GM23338 (cell line): ENCODE results near the gene MRPL1. TPM values are rescaled to one million over a fixed set of nuclear protein-coding genes. Genes with fewer than 3 reads are reported as not detected.

ENCODE experiments used
- ATAC-seq: fragments of 200-7000 bp; cut with Tn5 transposase; 3 replicates; pipeline ENCODE4 v1.9.1; 2020
- DNase-seq: peaks from one replicate; pipeline ENCODE4 v3.0.0-alpha.2; 2015; ENCODE audit warnings: low spot score
- H2AFZ ChIP-seq: fragments of 200-600 bp; sonication (generic); 2 replicates; pipeline ENCODE4 v1.8.0; 2016; ENCODE audit warnings: antibody characterized with exemption, mild to moderate bottlenecking, moderate library complexity
- H3F3A ChIP-seq: fragments of 200-600 bp; sonication (generic); replicated peaks from 2 replicates; pipeline ENCODE4 v1.8.0; 2017; ENCODE audit warnings: antibody characterized with exemption, mixed run types, low read depth
- H3K27ac ChIP-seq: fragments of 200-600 bp; sonication (generic); 2 replicates; pipeline ENCODE4 v1.6.1; 2016; ENCODE audit warnings: low read depth
- H3K27me3 ChIP-seq: fragments of 200-600 bp; sonication (generic); 2 replicates; pipeline ENCODE4 v1.8.0; 2016; ENCODE audit warnings: mild to moderate bottlenecking, mixed run types, moderate library complexity; ENCODE audit not compliant: insufficient read depth
- H3K36me3 ChIP-seq: fragments of 200-600 bp; sonication (generic); 2 replicates; pipeline ENCODE4 v1.8.0; 2016; ENCODE audit warnings: mild to moderate bottlenecking; ENCODE audit not compliant: insufficient read depth
- H3K4me1 ChIP-seq: fragments of 200-600 bp; sonication (generic); 2 replicates; pipeline ENCODE4 v1.8.0; 2016; ENCODE audit warnings: mild to moderate bottlenecking, moderate library complexity; ENCODE audit not compliant: insufficient read depth
- H3K4me2 ChIP-seq: fragments of 200-600 bp; sonication (generic); 2 replicates; pipeline ENCODE4 v1.7.1; 2017; ENCODE audit warnings: mixed run types
- H3K4me3 ChIP-seq: fragments of 200-600 bp; sonication (generic); 2 replicates; pipeline ENCODE4 v1.6.1; 2016; ENCODE audit warnings: mixed run types
- H3K79me2 ChIP-seq: fragments of 200-600 bp; sonication (generic); replicated peaks from 2 replicates; pipeline ENCODE4 v1.8.0; 2017; ENCODE audit warnings: mild to moderate bottlenecking; ENCODE audit not compliant: insufficient read depth
- H3K9me2 ChIP-seq: fragments of 200-600 bp; sonication (generic); 2 replicates; pipeline ENCODE4 v1.8.0; 2017; ENCODE audit not compliant: insufficient read depth
- H4K20me1 ChIP-seq: fragments of 200-600 bp; sonication (generic); replicated peaks from 2 replicates; pipeline ENCODE4 v1.8.0; 2017; ENCODE audit warnings: mild to moderate bottlenecking; ENCODE audit not compliant: insufficient read depth
- H3K27ac Mint-ChIP-seq: 2 replicates; pipeline ENCODE4 v1.8.0; 2020; ENCODE audit warnings: inconsistent platforms, mild to moderate bottlenecking, moderate library complexity, mixed read lengths
- H3K27me3 Mint-ChIP-seq: 3 replicates; pipeline ENCODE4 v1.8.0; 2022; ENCODE audit warnings: low read depth, mild to moderate bottlenecking, moderate library complexity, mixed read lengths, inconsistent platforms; ENCODE audit not compliant: insufficient read depth, poor library complexity
- H3K36me3 Mint-ChIP-seq: 3 replicates; pipeline ENCODE4 v1.8.0; 2021; ENCODE audit warnings: low read depth, mild to moderate bottlenecking, inconsistent platforms, moderate library complexity, mixed read lengths
- H3K4me1 Mint-ChIP-seq: 3 replicates; pipeline ENCODE4 v1.8.0; 2020; ENCODE audit warnings: mild to moderate bottlenecking, inconsistent platforms, mixed read lengths
- H3K4me3 Mint-ChIP-seq: 3 replicates; pipeline ENCODE4 v1.8.0; 2021; ENCODE audit warnings: moderate library complexity, mild to moderate bottlenecking, inconsistent platforms, mixed read lengths
- H3K9me3 Mint-ChIP-seq: 3 replicates; pipeline ENCODE4 v1.8.0; 2020; ENCODE audit warnings: moderate library complexity, mild to moderate bottlenecking, inconsistent platforms, mixed read lengths
- CREB1 ChIP-seq: fragments of 250-450 bp; sonication (Bioruptor Pico); IDR thresholded peaks from 2 replicates; pipeline ENCODE4 v1.5.0; 2020; ENCODE audit warnings: low read depth, mild to moderate bottlenecking, moderate library complexity
- EZH2 ChIP-seq: fragments of 200-600 bp; sonication (generic); IDR thresholded peaks from one replicate; pipeline ENCODE4 v1.8.0; 2017; ENCODE audit warnings: antibody characterized with exemption, mild to moderate bottlenecking, low read depth; ENCODE audit not compliant: unreplicated experiment
- EZH2phosphoT487 ChIP-seq: fragments of 200-600 bp; sonication (generic); IDR thresholded peaks from one replicate; pipeline ENCODE4 v1.8.1; 2018; ENCODE audit warnings: antibody characterized with exemption; ENCODE audit not compliant: unreplicated experiment
- JUNB ChIP-seq: IDR thresholded peaks from one replicate; pipeline ENCODE4 v1.6.1; 2016; ENCODE audit warnings: antibody characterized with exemption; ENCODE audit not compliant: unreplicated experiment
- NANOG ChIP-seq: IDR thresholded peaks from 2 replicates; pipeline ENCODE4 v1.6.1; 2016; ENCODE audit warnings: antibody characterized with exemption, borderline replicate concordance
- POLR2AphosphoS5 ChIP-seq: IDR thresholded peaks from 2 replicates; pipeline ENCODE4 v1.6.1; 2016; ENCODE audit warnings: antibody characterized with exemption, low read depth
- REST ChIP-seq: IDR thresholded peaks from one replicate; pipeline ENCODE4 v1.6.1; 2018; ENCODE audit warnings: antibody characterized with exemption; ENCODE audit not compliant: unreplicated experiment
- STAT1 ChIP-seq: IDR thresholded peaks from one replicate; pipeline ENCODE4 v1.6.1; 2016; ENCODE audit warnings: antibody characterized with exemption; ENCODE audit not compliant: unreplicated experiment
- ZNF114 ChIP-seq: fragments of 250-450 bp; sonication (Bioruptor Pico); IDR thresholded peaks from 2 replicates; pipeline ENCODE4 v1.5.0; 2020; ENCODE audit warnings: mild to moderate bottlenecking, moderate library complexity
- ZNF331 ChIP-seq: fragments of 250-450 bp; sonication (Bioruptor Pico); IDR thresholded peaks from 2 replicates; pipeline ENCODE4 v1.5.0; 2020; ENCODE audit warnings: low read depth, mild to moderate bottlenecking, moderate library complexity
- polyA plus RNA-seq: library from polyadenylated mRNA; unstranded; fragments of >200 nt; fragmentation: Nextera tagmentation; extraction: Ambion mirVana; gene quantifications from 2 replicates; pipeline ENCODE4 v1.2.1, GENCODE V29; 2016
- total RNA-seq: library from RNA; depleted of rRNA; stranded (reverse); fragments of >200 nt; shearing (Covaris generic); gene quantifications from 2 replicates; pipeline ENCODE4 v1.2.3, GENCODE V29; 2014
- TF ChIP-seq, protein P1 (sequence below): IDR thresholded peaks from 2 replicates; pipeline ENCODE4 v1.6.1; 2016; ENCODE audit warnings: antibody characterized with exemption

The MRPL1 gene
- total and polyA plus RNA-seq, 2 experiments from 2014 or later: 29.2 to 46.5 TPM

DNA sequence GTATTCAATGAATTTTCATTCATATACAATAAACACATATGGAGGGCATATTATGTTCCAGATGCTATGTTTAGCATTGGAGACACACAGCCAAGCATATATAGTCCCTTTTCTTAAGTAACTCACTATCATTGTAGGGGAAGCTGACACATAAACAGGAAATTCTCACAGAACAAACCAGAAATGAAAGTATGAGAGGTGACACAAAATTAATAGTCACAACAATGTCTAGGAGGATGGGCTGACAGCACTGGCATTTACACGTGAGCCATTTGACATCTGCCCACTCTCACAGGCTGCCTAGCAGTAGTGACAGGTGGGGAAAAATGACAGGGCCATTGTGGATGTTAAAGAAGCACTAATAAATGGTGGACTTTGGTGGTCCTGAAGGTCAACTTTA, 40.9 kb upstream of the MRPL1 start:
- Histone ChIP-seq H3K4me2 (no peak overlapping the region), H4K20me1 (peaks cover 7% of the 10 kb centered on the region), H3K27me3 (no peaks in the 10 kb centered on the region), H3K79me2 (peaks cover 9% of the 10 kb centered on the region; the same call in 1 of the 2 replicates), H2AFZ (no peak overlapping the region), H3K4me1 (peaks cover 12% of the 10 kb centered on the region), H3K27ac (no peak overlapping the region), H3K4me3 (no peak overlapping the region), H3F3A (0 out of 2 replicates have a peak, but pooled peaks cover 6% of the 10 kb centered on the region), H3K9me2 (no peaks in the 10 kb centered on the region), H3K36me3 (no peaks in the 10 kb centered on the region)
- no peak for ATAC-seq
- Mint-ChIP-seq H3K36me3 (no peaks in the 10 kb centered on the region; the same call in 2 of the 3 replicates), H3K27ac (no peak overlapping the region), H3K4me3 (no peak overlapping the region), H3K4me1 (peaks cover 12% of the 10 kb centered on the region), H3K27me3 (peaks cover 12% of the 10 kb centered on the region), H3K9me3 (no peaks in the 10 kb centered on the region)
- TF ChIP-seq POLR2AphosphoS5 (no peak), ZNF114 (CRISPR knock-in tag) (no peak), STAT1 (no peak), EZH2 (no peak), ZNF331 (CRISPR knock-in tag) (no peak), NANOG (no peak), CREB1 (no peak)
- DNase-seq: no peak

DNA sequence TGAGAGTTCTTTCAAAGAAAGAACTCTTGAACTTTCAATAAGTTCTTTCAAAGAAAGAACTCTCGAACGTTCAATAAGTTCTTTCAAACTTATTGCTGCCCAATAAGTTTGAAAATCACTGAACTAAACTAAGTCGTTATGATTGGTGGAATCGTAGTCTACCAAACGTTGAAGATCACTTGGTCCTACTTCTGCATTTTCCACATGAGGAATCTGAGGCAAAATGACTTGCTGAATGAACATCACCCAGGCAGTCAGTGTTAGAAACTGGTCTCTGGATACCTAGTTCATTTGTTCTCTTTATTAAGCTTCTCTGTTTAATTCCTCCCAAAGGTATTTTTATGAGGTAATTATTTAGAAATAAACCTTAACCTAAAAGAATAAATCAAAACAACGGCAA, 36.4 kb upstream of the MRPL1 start:
- no peak for ATAC-seq
- Mint-ChIP-seq H3K4me3 (no peak overlapping the region), H3K9me3 (no peaks in the 10 kb centered on the region), H3K36me3 (no peaks in the 10 kb centered on the region), H3K27ac (no peak overlapping the region), H3K4me1 (no peaks in the 10 kb centered on the region), H3K27me3 (peaks cover 2% of the 10 kb centered on the region)
- DNase-seq: no peak
- H3K27ac ChIP-seq: no peak overlapping the region
- H4K20me1 ChIP-seq: no peaks in the 10 kb centered on the region
- no peaks in the 10 kb centered on the region for H3K27me3 ChIP-seq
- H3K4me3 ChIP-seq: no peak overlapping the region
- no peak overlapping the region for H2AFZ ChIP-seq
- no peaks in the 10 kb centered on the region for H3K36me3 ChIP-seq
- H3F3A ChIP-seq: no peaks in the 10 kb centered on the region
- no peaks in the 10 kb centered on the region for H3K9me2 ChIP-seq
- no peaks in the 10 kb centered on the region for H3K79me2 ChIP-seq
- no peak overlapping the region for H3K4me2 ChIP-seq
- TF ChIP-seq POLR2AphosphoS5 (no peak), ZNF331 (CRISPR knock-in tag) (no peak), JUNB (no peak), STAT1 (no peak), CREB1 (no peak)
- H3K4me1 ChIP-seq: no peaks in the 10 kb centered on the region

- DNase-seq (no peak), ATAC-seq (no peak)
- Mint-ChIP-seq H3K27ac (no peak overlapping the region), H3K27me3 (no peaks in the 10 kb centered on the region), H3K4me3 (no peak overlapping the region), H3K4me1 (no peaks in the 10 kb centered on the region), H3K9me3 (no peaks in the 10 kb centered on the region), H3K36me3 (no peaks in the 10 kb centered on the region)
- no peak overlapping the region for H2AFZ ChIP-seq
- H3K4me2 ChIP-seq: no peak overlapping the region
- H3K27ac ChIP-seq: no peak overlapping the region
- H3F3A ChIP-seq: no peaks in the 10 kb centered on the region
- no peaks in the 10 kb centered on the region for H3K79me2 ChIP-seq
- no peaks in the 10 kb centered on the region for H3K27me3 ChIP-seq
- H3K4me3 ChIP-seq: no peak overlapping the region
- H4K20me1 ChIP-seq: no peaks in the 10 kb centered on the region
- H3K9me2 ChIP-seq: no peaks in the 10 kb centered on the region
- H3K36me3 ChIP-seq: no peaks in the 10 kb centered on the region
- H3K4me1 ChIP-seq: no peaks in the 10 kb centered on the region
- TF ChIP-seq EZH2phosphoT487: no peak
- no peak for TF ChIP-seq STAT1
- no peak for TF ChIP-seq ZNF114 (CRISPR knock-in tag)
- no peak for TF ChIP-seq NANOG
- TF ChIP-seq POLR2AphosphoS5: no peak
- TF ChIP-seq CREB1: no peak
- TF ChIP-seq, protein P1, sequence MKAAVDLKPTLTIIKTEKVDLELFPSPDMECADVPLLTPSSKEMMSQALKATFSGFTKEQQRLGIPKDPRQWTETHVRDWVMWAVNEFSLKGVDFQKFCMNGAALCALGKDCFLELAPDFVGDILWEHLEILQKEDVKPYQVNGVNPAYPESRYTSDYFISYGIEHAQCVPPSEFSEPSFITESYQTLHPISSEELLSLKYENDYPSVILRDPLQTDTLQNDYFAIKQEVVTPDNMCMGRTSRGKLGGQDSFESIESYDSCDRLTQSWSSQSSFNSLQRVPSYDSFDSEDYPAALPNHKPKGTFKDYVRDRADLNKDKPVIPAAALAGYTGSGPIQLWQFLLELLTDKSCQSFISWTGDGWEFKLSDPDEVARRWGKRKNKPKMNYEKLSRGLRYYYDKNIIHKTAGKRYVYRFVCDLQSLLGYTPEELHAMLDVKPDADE: no peak
- TF ChIP-seq REST: no peak
- no peak for TF ChIP-seq JUNB
- TF ChIP-seq EZH2: no peak
- TF ChIP-seq ZNF331 (CRISPR knock-in tag): no peak
These were observed 35.3 kb upstream of the MRPL1 start for GRCh38 chr4:77827343-77827742.
